SK-N-SH (cell line): ENCODE measurements around the gene PSMB5. TPM values are rescaled to one million over a fixed set of nuclear protein-coding genes. Genes with fewer than 3 reads are reported as not detected.
A peak's percentile ranks its signal among the peaks of the same experiment; 100 is the strongest.

ENCODE experiments used
- CTCF ChIA-PET: fragments of 300-600, 350-600 bp; formaldehyde crosslinking; extraction: SDS; loops from one replicate; lab custom pipeline; 2021; lab: Yijun Ruan, JAX
- POLR2A ChIA-PET: fragments of 350-600 bp; sonication (Branson Sonifier 250); formaldehyde crosslinking; extraction: SDS; loops from one replicate; lab custom pipeline; 2020; ENCODE audit warnings: antibody characterized with exemption, inconsistent platforms; lab: Yijun Ruan, JAX
- DNase-seq: peaks from one replicate; pipeline ENCODE4 v3.0.0; 2012
- H2AFZ ChIP-seq: fragments of 200-600 bp; sonication (generic); 2 replicates; pipeline ENCODE4 v1.8.1; 2016; ENCODE audit warnings: antibody characterized with exemption, mild to moderate bottlenecking, low read depth
- H3F3A ChIP-seq: fragments of 200-600 bp; sonication (generic); replicated peaks from 2 replicates; pipeline ENCODE3; 2016; ENCODE audit warnings: antibody characterized with exemption, mild to moderate bottlenecking; ENCODE audit not compliant: insufficient read depth
- H3K27ac ChIP-seq, 2 experiments: fragments of 200-500 bp in 1 of 2; fragments of 200-600 bp in 1 of 2; sonication (Bioruptor generic) in 1 of 2; sonication (generic), shearing (Covaris generic) in 1 of 2; 2 replicates each; pipeline versions ENCODE4 v1.5.1 to v1.6.1; 2014 to 2016; ENCODE audit warnings: low read depth in 2 of 2, inconsistent platforms in 1 of 2, low read length in 1 of 2, mild to moderate bottlenecking in 1 of 2, mixed read lengths in 1 of 2
- H3K27me3 ChIP-seq: fragments of 200-600 bp; sonication (generic), shearing (Covaris generic); 2 replicates; pipeline ENCODE4 v1.6.1; 2016; ENCODE audit warnings: mixed run types; ENCODE audit not compliant: insufficient read depth
- H3K36me3 ChIP-seq, 2 experiments: fragments of 200-500 bp in 1 of 2; fragments of 200-600 bp in 1 of 2; sonication (Bioruptor generic) in 1 of 2; sonication (generic) in 1 of 2; replicated peaks in 1 of 2; 2 replicates each; pipeline versions ENCODE3 to v1.5.1; 2014 to 2016; ENCODE audit warnings: low read length in 1 of 2, mild to moderate bottlenecking in 1 of 2; ENCODE audit not compliant: insufficient read depth in 2 of 2, control insufficient read depth in 1 of 2
- H3K4me1 ChIP-seq, 2 experiments: fragments of 200-500 bp in 1 of 2; fragments of 200-600 bp in 1 of 2; sonication (Bioruptor generic) in 1 of 2; sonication (generic), shearing (Covaris generic) in 1 of 2; 2 replicates each; pipeline versions ENCODE4 v1.5.1 to v1.6.1; 2014 to 2016; ENCODE audit warnings: low read depth in 1 of 2, low read length in 1 of 2, mixed run types in 1 of 2; ENCODE audit not compliant: insufficient read depth in 2 of 2, control insufficient read depth in 1 of 2
- H3K4me2 ChIP-seq: fragments of 200-600 bp; sonication (generic), shearing (Covaris generic); 2 replicates; pipeline ENCODE4 v1.6.1; 2017; ENCODE audit warnings: mixed run types
- H3K4me3 ChIP-seq, 2 experiments: fragments of 200-500 bp in 1 of 2; fragments of 200-600 bp in 1 of 2; sonication (Bioruptor generic) in 1 of 2; sonication (generic), shearing (Covaris generic) in 1 of 2; 2 replicates each; pipeline versions ENCODE4 v1.5.1 to v1.8.1; 2014 to 2016; ENCODE audit warnings: low read depth in 2 of 2, inconsistent platforms in 1 of 2, low read length in 1 of 2, mild to moderate bottlenecking in 1 of 2, mixed read lengths in 1 of 2, moderate library complexity in 1 of 2
- H3K79me2 ChIP-seq: fragments of 200-600 bp; sonication (generic); 2 replicates; pipeline ENCODE4 v1.8.1; 2017; ENCODE audit warnings: mild to moderate bottlenecking; ENCODE audit not compliant: insufficient read depth
- H3K9ac ChIP-seq: fragments of 200-600 bp; sonication (generic); 2 replicates; pipeline ENCODE4 v1.6.1; 2017; ENCODE audit warnings: mixed run types
- H3K9me2 ChIP-seq: fragments of 200-600 bp; sonication (generic); 2 replicates; pipeline ENCODE4 v1.6.1; 2017; ENCODE audit warnings: mixed run types
- H3K9me3 ChIP-seq: fragments of 200-600 bp; sonication (generic); 2 replicates; pipeline ENCODE4 v1.6.1; 2017; ENCODE audit warnings: mixed run types, mild to moderate bottlenecking, moderate library complexity
- H4K20me1 ChIP-seq: fragments of 200-600 bp; sonication (generic); 2 replicates; pipeline ENCODE4 v1.6.1; 2017; ENCODE audit warnings: mild to moderate bottlenecking, mixed run types; ENCODE audit not compliant: insufficient read depth
- CHD2 ChIP-seq: fragments of 150-350 bp; IDR thresholded peaks from 2 replicates; pipeline ENCODE4 v1.6.1; 2018; ENCODE audit warnings: low read length; ENCODE audit not compliant: partially characterized antibody
- ELF1 ChIP-seq: IDR thresholded peaks from 2 replicates; pipeline ENCODE4 v1.4.0; 2012
- EP300 ChIP-seq, 2 experiments: IDR thresholded peaks; 2 replicates each; pipeline versions ENCODE4 v1.4.0 to v1.6.1; 2012; ENCODE audit warnings: borderline replicate concordance in 1 of 2, low read depth in 1 of 2, low read length in 1 of 2
- EZH2phosphoT487 ChIP-seq: fragments of 200-600 bp; sonication (generic); IDR thresholded peaks from 2 replicates; pipeline ENCODE4 v1.6.1; 2017; ENCODE audit warnings: low read depth, mixed run types, mild to moderate bottlenecking, antibody characterized with exemption, moderate library complexity, borderline replicate concordance
- FOXJ3 ChIP-seq: sonication (generic); formaldehyde crosslinking; IDR thresholded peaks from 2 replicates; pipeline ENCODE4 v1.5.1; 2020; ENCODE audit warnings: mild to moderate bottlenecking, missing genetic modification reagents
- GABPA ChIP-seq: IDR thresholded peaks from 2 replicates; pipeline ENCODE4 v1.4.0; 2012; ENCODE audit warnings: low read depth, mild to moderate bottlenecking
- MEF2A ChIP-seq: IDR thresholded peaks from 2 replicates; pipeline ENCODE4 v1.4.0; 2012; ENCODE audit warnings: low read depth, borderline replicate concordance
- MXI1 ChIP-seq: IDR thresholded peaks from 2 replicates; pipeline ENCODE4 v1.6.1; 2012; ENCODE audit warnings: mild to moderate bottlenecking, low read depth, low read length, improper control_type of control experiment
- NRF1 ChIP-seq: IDR thresholded peaks from 2 replicates; pipeline ENCODE4 v1.6.1; 2012; ENCODE audit warnings: low read depth, mild to moderate bottlenecking, low read length
- RAD21 ChIP-seq: IDR thresholded peaks from 2 replicates; pipeline ENCODE4 v1.6.1; 2012; ENCODE audit warnings: mild to moderate bottlenecking, low read length
- RCOR1 ChIP-seq: fragments of 150-350 bp; IDR thresholded peaks from 2 replicates; pipeline ENCODE4 v1.6.1; 2017; ENCODE audit warnings: antibody characterized with exemption, low read length
- RFX5 ChIP-seq: IDR thresholded peaks from 2 replicates; pipeline ENCODE4 v1.6.1; 2012; ENCODE audit warnings: mild to moderate bottlenecking, improper control_type of control experiment, low read length
- SMC3 ChIP-seq: IDR thresholded peaks from 2 replicates; pipeline ENCODE4 v1.6.1; 2012; ENCODE audit warnings: low read depth, low read length, improper control_type of control experiment
- YY1 ChIP-seq: IDR thresholded peaks from 2 replicates; pipeline ENCODE4 v1.4.0; 2012; ENCODE audit warnings: low read depth, mild to moderate bottlenecking
- WGBS: methylation state at CpG from one replicate; pipeline ENCODE4 v1.1.6; 2017; ENCODE audit warnings: low lambda C conversion rate; 5-methylcytosine and 5-hydroxymethylcytosine counted together
- polyA plus RNA-seq, 3 experiments: library from polyadenylated mRNA; depleted of rRNA; stranded (reverse); fragments of >200 nt; gene quantifications; 2 replicates each; pipeline ENCODE4 v1.2.3, GENCODE V29; 2012
- TF ChIP-seq, protein P1 (sequence below): IDR thresholded peaks from 2 replicates; pipeline ENCODE4; 2012
- TF ChIP-seq, protein P2 (sequence below): IDR thresholded peaks from 2 replicates; pipeline ENCODE4 v1.6.1; 2012; ENCODE audit warnings: mild to moderate bottlenecking, low read depth, low read length, moderate library complexity
- TF ChIP-seq, protein P3 (sequence below): IDR thresholded peaks from 2 replicates; pipeline ENCODE4 v1.4.0; 2012; ENCODE audit warnings: low read depth

PSMB5 gene
- polyA plus RNA-seq, 1 of the 3 experiments (the other 2 are of a cell fraction): 337 TPM

DNA sequence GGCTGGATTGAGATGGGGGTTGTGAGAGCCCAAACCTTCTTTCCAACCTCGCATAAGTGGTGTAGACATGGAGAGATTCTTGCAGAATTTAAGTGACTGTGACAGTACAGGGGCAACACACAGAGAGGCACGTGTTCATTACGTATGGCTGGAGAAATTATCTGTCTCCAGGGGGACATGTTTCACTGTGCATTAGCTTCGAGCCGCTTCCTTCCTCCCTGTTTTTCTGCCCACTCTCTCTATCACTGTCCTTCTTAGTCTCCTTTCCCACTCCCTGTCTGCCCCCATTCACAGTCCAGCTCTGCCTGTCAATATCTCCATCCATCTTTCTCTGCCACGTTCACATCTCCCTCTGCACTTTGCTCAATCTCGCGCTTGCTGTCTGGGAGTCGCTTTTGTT, 13.3 kb downstream of the PSMB5 start:
- TF ChIP-seq YY1 (no peak), RFX5 (no peak), EP300 (IDR thresholded peaks at IDR 0.05; ENCODE audit: borderline replicate concordance in 1 of 2, low read depth in 1 of 2, low read length in 1 of 2) (no peak), ELF1 (no peak), NRF1 (no peak), GABPA (no peak), RAD21 (no peak), MEF2A (no peak), FOXJ3 (CRISPR knock-in tag) (no peak), EZH2phosphoT487 (no peak)
- TF ChIP-seq, protein P1, sequence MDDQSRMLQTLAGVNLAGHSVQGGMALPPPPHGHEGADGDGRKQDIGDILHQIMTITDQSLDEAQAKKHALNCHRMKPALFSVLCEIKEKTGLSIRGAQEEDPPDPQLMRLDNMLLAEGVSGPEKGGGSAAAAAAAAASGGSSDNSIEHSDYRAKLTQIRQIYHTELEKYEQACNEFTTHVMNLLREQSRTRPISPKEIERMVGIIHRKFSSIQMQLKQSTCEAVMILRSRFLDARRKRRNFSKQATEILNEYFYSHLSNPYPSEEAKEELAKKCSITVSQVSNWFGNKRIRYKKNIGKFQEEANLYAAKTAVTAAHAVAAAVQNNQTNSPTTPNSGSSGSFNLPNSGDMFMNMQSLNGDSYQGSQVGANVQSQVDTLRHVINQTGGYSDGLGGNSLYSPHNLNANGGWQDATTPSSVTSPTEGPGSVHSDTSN: no peak
- TF ChIP-seq, all 33 proteins: peak for 0
- H4K20me1 ChIP-seq: no peaks in the 10 kb centered on the region
- H3K4me2 ChIP-seq: no peak overlapping the region
- H3K27ac ChIP-seq: no peak overlapping the region
- 85% methylated on average over 9 of the region's 9 CpGs for WGBS
- H2AFZ ChIP-seq: no peak overlapping the region
- no peaks in the 10 kb centered on the region for H3K27me3 ChIP-seq
- H3F3A ChIP-seq: peaks cover 10% of the 10 kb centered on the region
- H3K36me3 ChIP-seq: peaks cover 6 to 10% of the 10 kb centered on the region in 2 experiments
- H3K9ac ChIP-seq: no peak overlapping the region
- POLR2A ChIA-PET: interaction anchor here (0.7 to 2.1 kb wide), 2 partner anchors 9 to 480 kb away, joined by 3 to 6 read pairs; no protein-coding TSS in a partner anchor
- H3K9me3 ChIP-seq: no peaks in the 10 kb centered on the region
- H3K9me2 ChIP-seq: no peaks in the 10 kb centered on the region
- CTCF ChIA-PET: interaction anchor here (0.7 to 1.6 kb wide), 6 partner anchors 13 to 47 kb away, joined by 3 to 10 read pairs (median 4); partner anchors contain the start of gene PSMB5
- no peaks in the 10 kb centered on the region for H3K79me2 ChIP-seq
- peaks cover 4 to 6% of the 10 kb centered on the region in 2 experiments; a peak in 2 of 4 replicates for H3K4me1 ChIP-seq
- H3K4me3 ChIP-seq: no peak overlapping the region
- DNase-seq: no peak

DNA sequence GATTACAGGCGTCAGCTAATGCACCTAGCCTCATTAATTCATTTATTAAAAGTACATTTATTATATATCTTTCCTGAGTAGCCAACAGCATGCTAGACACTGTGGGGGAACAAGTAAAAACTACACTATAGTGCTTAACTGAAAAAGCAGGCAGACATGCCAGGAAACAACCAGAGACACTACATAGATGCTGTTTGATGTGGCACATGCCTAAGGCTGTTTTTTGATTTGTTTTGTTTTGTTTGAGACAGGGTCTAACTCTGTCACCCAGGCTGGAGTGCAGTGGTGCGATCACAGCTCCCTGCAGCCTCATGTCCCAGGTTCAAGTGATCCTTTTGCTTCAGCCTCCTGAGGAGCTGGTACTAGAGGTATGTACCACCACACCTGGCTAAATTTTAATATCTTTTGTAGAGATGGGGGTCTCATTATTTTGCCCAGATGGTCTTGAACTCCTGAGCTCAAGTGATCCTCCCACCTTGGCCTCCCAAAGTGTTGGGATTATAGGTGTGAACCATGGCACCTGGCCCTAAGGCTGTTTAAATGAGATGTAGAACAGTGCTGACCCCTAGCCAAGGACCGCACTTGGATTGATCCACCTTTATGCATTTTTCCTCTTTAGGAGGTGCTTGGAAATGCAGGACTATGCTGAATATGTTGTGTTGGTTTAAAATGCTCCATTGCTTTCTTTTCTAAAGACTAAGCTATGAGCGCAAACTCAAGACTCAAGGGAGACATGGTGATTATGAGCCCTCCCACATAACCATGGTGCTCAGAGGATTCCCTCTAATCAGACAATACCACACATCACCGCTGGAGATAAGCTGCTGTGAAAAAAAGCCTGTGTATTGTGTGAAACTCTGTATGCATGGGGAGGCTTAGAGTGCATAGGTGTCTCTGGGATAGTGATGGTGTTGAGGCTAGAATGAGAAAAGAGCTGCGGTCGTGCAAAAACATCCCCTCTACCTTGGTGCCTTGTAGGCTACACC, 14.3 kb downstream of the PSMB5 start:
- CTCF ChIA-PET: interaction anchor here (0.7 to 1.1 kb wide), 4 partner anchors 13 to 48 kb away, joined by 3 to 6 read pairs (median 4); partner anchors contain the start of gene CDH24
- Histone ChIP-seq H3K27me3 (no peaks in the 10 kb centered on the region), H4K20me1 (no peaks in the 10 kb centered on the region), H3K36me3 (peaks cover 0 to 2% of the 10 kb centered on the region in 2 experiments), H3K9me2 (no peaks in the 10 kb centered on the region), H3F3A (peaks cover 6% of the 10 kb centered on the region), H3K79me2 (no peaks in the 10 kb centered on the region), H3K4me3 (no peak overlapping the region), H3K27ac (no peak overlapping the region), H3K9me3 (no peaks in the 10 kb centered on the region), H3K4me1 (peaks cover 4 to 6% of the 10 kb centered on the region in 2 experiments; a peak in 2 of 4 replicates), H3K9ac (no peak overlapping the region), H3K4me2 (no peak overlapping the region), H2AFZ (no peak overlapping the region)
- TF ChIP-seq, protein P2, sequence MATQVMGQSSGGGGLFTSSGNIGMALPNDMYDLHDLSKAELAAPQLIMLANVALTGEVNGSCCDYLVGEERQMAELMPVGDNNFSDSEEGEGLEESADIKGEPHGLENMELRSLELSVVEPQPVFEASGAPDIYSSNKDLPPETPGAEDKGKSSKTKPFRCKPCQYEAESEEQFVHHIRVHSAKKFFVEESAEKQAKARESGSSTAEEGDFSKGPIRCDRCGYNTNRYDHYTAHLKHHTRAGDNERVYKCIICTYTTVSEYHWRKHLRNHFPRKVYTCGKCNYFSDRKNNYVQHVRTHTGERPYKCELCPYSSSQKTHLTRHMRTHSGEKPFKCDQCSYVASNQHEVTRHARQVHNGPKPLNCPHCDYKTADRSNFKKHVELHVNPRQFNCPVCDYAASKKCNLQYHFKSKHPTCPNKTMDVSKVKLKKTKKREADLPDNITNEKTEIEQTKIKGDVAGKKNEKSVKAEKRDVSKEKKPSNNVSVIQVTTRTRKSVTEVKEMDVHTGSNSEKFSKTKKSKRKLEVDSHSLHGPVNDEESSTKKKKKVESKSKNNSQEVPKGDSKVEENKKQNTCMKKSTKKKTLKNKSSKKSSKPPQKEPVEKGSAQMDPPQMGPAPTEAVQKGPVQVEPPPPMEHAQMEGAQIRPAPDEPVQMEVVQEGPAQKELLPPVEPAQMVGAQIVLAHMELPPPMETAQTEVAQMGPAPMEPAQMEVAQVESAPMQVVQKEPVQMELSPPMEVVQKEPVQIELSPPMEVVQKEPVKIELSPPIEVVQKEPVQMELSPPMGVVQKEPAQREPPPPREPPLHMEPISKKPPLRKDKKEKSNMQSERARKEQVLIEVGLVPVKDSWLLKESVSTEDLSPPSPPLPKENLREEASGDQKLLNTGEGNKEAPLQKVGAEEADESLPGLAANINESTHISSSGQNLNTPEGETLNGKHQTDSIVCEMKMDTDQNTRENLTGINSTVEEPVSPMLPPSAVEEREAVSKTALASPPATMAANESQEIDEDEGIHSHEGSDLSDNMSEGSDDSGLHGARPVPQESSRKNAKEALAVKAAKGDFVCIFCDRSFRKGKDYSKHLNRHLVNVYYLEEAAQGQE: no peak
- TF ChIP-seq ELF1: no peak
- TF ChIP-seq RCOR1: no peak
- no peak for TF ChIP-seq MXI1
- TF ChIP-seq CHD2: no peak
- TF ChIP-seq, protein P3, sequence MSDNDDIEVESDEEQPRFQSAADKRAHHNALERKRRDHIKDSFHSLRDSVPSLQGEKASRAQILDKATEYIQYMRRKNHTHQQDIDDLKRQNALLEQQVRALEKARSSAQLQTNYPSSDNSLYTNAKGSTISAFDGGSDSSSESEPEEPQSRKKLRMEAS: no peak
- TF ChIP-seq FOXJ3 (CRISPR knock-in tag): no peak
- no peak for TF ChIP-seq YY1
- no peak for TF ChIP-seq SMC3
- TF ChIP-seq, protein P1: no peak
- TF ChIP-seq EZH2phosphoT487: no peak
- POLR2A ChIA-PET: interaction anchor here (0.6 to 1.4 kb wide), 3 partner anchors 14 to 468 kb away, joined by 3 read pairs; no protein-coding TSS in a partner anchor
- over 99% methylated on average over 7 of the region's 7 CpGs for WGBS
- DNase-seq: peak; percentile 1
